DMS153 (cell line): Measurements from ENCODE around the gene ZNF74.
A peak's percentile ranks its signal among the peaks of the same experiment; 100 is the strongest.
"Not testable (repeated sequence)": the region's sequence is repeated elsewhere in the genome, so short reads cannot be mapped to it uniquely, and the experiment has no call there.

Experiments used
- DNase-seq: peaks from one replicate; lab custom pipeline; 2025; lab: John Stamatoyannopoulos, UW

Gene ZNF74

DNA sequence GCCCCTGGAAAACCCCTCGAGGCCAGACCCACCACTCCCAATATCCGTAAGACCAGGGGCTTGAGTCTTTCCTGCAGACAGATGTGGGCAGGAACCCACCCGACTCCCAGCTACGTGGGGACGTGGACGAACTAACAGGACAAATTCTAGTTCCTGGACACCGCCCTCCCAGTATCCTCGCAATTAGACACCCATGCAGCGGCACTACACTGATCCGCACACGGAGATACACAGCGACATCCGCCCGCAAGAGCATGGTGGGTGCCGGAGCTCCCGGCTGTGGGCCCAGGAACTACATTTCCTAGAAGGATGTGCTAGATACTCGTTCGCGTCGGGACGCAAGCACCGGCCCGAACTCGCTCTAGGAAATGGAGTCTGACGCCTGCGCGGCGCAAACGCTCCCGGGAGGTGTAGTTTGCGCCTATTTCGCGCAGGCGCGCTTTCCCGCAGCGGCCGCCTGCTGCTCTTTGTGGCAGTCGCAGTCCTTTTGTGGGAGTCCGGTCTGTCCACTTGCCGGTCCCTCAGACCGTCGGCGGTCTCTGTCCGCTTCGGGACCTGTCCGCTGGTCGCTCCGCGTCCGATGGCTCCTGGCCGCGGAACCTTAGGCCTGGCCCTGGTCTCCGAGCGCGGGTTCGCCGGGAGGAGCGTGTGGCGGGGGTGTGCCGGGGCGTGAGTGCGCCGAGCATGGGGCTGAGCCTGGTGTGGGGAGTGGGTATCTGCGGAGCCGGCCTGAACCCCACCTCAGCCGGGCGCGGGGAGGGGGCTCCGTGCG is at the start of gene ZNF74:
TSS of gene ZNF74 (plus strand) at position 447 of the 772 bp plus-strand sequence. CDS start 478 bp downstream, outside the sequence.
- peak; percentile 92 for DNase-seq

DNA sequence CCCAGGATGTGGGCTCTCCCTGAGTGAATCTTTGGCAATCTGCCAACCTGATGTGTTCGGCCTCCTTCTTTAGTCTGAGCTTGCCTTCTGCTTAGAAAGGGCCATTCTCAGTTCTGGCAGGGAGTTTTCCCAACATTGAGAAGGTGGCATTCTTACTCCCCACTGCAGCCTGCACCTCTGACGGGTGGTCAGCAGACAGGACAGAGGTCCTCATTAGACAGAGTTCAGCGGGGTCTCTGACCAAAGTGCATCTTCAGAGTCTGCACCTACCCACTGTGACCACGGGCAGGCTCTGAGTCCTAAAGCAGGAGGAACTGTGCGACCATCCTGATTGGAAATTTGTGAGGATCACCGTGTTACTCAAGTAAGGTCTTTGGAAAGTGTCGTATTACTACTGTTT is 47.4 kb upstream of the ZNF74 start:
- not testable (repeated sequence) for DNase-seq

DNA sequence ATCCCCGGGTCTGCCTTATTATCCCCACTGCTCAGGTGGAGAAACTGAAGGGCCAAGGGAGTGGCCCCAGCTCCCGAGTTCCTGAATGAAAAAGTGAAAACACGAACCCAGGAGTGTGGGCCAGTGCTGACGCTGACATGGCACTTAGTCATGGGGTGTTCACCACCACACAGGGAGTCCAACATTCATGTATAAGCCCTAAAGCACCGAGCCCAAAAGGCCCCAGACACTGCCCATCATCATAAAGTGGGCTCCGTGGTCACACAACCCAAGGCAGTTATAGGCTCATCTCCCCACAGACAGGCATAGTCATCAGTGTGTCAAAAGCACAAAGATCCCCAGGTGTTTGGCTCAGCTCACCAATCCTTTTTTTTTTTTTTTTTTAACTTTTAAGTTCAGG is 41.4 kb upstream of the ZNF74 start:
- DNase-seq = not testable (repeated sequence)

DNA sequence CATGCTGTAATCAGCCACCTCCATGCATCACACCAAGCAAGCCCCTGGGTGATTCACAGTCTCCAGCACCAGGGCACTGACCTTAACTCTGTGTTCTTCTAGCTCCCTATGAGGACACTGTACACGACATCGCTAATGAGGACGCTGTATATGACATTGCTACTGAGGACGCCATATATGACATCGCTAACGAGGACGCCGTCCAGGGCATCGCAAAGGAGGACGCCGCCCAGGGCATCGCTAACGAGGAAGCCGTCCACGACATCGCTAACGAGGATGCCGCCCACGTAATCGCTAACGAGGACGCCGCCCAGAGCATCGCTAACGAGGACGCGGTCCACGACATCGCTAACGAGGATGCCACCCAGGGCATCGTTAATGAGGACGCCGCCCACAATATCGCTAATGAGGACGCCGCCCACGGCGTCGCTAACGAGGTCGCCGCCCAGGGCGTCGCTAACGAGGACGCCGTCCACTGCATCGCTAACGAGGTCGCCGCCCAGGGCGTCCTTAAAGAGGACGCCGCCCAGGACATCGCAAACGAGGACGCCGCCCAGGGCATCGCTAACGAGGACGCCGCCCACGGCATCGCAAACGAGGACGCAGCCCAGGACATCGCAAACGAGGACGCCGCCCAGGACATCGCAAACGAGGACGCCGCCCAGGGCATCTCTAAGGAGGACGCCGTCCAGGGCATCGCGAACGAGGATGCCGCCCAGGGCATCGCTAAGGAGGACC is 39.5 kb upstream of the ZNF74 start:
- no peak for DNase-seq

DNA sequence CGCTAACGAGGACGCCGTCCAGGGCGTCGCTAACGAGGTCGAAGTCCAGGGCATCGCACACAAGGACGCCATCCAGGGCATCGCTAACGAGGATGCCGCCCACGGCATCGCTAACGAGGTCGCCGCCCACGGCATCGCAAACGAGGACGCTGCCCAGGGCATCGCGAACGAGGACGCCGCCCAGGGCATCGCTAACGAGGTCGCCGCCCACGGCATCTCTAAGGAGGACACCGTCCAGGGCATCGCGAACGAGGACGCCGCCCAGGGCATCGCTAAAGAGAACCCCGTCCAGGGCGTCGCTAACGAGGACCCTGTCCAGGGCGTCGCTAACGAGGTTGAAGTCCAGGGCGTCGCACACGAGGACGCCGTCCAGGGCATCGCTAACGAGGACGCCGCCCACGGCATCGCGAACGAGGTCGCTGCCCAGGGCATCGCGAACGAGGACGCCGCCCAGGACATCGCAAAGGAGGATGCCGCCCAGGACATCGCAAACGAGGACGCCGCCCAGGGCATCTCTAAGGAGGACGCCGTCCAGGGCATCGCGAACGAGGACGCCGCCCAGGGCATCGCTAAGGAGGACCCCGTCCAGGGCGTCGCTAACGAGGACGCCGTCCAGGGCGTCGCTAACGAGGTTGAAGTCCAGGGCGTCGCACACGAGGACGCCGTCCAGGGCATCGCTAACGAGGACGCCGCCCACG is 37.9 kb upstream of the ZNF74 start:
- not testable (repeated sequence) for DNase-seq

DNA sequence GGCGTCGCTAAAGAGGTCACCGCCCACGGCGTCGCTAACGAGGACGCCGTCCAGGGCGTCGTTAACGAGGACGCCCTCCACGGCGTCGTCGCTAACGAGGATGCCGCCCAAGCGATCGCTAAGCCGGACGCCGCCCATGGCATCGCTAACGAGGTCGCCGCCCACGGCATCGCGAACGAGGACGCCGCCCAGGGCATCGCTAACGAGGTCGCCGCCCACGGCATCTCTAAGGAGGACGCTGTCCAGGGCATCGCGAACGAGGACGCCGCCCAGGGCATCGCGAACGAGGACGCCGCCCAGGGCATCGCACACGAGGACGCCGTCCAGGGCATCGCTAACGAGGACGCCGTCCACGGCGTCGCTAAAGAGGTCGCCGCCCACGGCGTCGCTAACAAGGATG is 37.0 kb upstream of the ZNF74 start:
- DNase-seq = not testable (repeated sequence)

DNA sequence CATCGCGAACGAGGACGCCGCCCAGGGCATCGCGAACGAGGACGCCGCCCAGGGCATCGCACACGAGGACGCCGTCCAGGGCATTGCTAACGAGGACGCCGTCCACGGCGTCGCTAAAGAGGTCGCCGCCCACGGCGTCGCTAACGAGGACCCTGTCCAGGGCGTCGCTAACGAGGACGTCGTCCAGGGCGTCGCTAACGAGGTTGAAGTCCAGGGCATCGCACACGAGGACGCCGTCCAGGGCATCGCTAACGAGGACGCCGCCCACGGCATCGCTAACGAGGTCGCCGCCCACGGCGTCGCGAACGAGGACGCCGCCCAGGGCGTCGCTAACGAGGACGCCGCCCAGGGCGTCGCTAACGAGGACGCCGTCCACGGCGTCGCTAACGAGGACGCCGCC is 36.0 kb upstream of the ZNF74 start:
- not testable (repeated sequence) for DNase-seq

DNA sequence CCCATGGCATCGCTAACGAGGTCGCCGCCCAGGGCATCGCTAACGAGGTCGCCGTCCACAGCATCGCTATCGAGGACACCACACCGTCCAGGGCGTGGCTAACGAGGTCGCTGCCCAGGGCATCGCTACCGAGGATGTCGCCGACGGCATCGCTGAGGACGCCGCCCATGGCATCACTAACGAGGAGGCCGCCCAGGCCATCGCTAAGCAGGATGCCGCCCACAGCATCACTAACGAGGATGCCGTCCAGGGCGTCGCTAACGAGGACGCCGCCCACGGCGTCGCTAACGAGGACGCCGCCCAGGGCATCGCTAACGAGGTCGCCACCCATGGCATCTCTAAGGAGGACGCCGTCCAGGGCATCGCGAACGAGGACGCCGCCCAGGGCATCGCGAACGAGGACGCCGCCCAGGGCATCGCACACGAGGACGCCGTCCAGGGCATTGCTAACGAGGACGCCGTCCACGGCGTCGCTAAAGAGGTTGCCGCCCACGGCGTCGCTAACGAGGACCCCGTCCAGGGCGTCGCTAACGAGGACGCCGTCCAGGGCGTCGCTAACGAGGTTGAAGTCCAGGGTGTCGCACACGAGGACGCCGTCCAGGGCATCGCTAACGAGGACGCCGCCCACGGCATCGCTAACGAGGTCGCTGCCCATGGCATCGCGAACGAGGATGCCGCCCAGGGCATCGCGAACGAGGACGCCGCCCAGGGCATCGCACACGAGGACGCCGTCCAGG is 35.3 kb upstream of the ZNF74 start:
- not testable (repeated sequence) for DNase-seq

DNA sequence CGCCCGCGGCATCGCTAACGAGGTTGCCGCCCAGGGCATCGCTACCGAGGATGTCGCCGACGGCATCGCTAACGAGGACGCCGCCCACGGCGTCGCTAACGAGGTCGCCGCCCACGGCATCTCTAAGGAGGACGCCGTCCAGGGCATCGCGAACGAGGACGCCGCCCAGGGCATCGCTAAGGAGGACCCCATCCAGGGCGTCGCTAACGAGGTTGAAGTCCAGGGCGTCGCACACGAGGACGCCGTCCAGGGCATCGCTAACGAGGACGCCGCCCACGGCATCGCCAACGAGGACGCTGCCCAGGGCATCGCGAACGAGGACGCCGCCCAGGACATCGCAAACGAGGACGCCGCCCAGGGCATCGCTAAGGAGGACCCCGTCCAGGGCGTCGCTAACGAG is 33.7 kb upstream of the ZNF74 start:
- DNase-seq = not testable (repeated sequence)

DNA sequence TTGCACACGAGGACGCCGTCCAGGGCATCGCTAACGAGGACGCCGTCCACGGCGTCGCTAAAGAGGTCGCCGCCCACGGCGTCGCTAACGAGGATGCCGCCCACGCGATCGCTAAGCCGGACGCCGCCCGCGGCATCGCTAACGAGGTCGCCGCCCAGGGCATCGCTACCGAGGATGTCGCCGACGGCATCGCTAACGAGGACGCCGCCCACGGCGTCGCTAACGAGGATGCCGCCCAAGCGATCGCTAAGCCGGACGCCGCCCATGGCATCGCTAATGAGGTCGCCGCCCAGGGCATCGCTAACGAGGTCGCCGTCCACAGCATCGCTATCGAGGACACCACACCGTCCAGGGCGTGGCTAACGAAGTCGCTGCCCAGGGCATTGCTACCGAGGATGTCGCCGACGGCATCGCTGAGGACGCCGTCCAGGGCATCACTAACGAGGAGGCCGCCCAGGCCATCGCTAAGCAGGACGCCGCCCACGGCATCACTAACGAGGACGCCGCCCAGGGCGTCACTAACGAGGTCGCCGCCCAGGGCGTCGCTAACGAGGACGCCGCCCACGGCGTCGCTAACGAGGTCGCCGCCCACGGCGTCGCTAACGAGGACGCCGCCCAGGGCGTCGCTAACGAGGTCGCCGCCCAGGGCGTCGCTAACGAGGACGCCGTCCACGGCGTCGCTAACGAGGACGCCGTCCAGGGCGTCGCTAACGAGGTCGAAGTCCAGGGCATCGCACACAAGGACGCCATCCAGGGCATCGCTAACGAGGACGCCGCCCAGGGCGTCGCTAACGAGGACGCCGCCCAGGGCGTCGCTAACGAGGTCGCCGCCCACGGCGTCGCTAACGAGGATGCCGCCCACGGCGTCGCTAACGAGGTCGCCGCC is 32.8 kb upstream of the ZNF74 start:
- DNase-seq = not testable (repeated sequence)

DNA sequence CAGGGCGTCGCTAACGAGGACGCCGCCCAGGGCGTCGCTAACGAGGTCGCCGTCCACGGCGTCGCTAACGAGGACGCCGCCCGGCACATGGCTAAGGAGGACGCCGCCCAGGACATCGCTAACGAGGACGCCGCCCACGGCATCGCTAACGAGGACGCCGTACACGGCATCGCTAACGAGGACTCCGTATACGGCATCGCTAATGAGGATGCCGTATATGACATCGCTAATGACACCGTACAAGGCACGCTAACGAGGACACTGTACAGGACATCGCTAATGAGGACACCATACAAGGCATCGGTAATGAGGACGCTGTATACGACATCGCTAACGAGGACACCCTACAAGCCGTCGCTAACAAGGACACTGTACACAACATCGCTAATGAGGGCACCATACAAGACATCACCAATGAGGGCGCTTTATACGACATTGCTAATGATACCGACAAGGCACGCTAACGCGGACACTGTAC is 32.2 kb upstream of the ZNF74 start:
- not testable (repeated sequence) for DNase-seq

DNA sequence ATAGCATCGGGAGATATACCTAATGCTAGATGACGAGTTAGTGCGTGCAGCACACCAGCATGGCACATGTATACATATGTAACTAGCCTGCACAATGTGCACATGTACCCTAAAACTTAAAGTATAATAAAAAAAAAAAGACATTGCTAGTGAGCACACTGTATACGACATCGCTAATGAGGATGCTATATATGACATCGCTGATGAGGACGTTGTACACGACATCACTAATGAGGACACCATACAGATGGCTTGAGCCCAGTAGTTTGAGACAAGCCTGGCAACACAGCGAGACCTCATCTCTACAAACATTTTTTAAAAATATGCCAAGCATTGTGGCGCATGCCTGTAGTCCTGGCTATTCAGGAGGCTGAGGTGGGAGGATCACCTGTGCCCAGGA is 31.5 kb upstream of the ZNF74 start:
- not testable (repeated sequence) for DNase-seq

DNA sequence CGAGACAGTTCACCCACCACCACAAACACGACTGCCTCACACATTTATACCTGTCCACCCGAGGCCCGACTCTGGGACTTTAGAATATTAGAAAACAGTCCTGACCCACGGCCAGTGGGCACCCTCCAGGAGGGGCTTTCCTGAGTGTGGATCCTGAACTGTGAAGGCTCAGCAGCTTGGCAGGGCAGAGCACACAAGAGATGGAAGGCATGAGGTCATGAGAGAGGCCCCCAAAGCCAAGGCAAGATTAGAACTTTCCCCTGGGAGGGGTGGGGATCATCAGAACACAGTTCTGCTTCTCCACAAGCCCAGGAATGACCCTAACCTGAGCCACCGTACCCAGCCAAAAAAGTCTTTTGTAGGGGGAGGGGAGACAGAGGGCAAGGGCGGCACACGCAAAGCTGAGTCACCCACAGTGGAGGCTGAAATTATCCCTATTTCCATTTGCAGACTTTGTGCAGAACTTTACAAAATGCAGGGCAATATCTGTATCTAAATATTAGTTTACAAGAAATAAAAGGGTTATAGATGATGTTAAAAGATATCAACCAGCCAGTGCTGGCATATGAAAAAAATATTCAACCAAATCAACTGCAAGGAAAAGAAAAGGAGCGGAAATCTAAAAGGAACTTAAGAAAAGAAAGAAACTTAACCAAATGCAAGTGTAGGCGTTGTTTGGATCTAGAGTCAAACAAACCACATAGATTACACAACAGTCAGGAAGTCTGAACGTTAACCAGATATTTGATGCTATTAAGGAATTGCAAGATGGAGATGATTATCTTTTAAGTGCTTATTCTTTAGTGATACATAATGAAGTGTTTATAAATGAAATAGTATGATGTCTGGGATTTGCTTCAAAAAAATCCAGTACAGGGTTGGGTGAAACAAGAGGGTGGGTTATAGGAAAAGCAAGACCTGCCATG is 29.4 kb upstream of the ZNF74 start:
- not testable (repeated sequence) for DNase-seq

DNA sequence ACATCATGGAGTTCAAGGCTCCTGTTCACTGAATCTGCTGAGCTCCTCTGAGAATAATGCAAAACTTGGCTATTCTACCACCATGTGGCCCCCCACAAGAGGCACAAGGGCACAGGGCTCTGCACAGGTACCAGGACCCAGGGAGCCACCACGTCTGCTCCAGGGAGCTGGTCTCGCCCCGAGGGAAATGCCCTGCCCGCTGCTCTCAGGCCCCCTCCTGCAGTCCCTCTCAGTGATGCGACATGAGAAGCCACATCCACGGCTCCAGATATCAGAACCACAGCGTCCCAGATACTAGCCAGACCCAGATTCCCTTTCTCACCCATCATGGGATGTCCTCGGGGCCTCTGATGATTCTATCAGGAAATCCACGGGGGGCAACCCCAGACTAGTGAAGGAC is 27.1 kb upstream of the ZNF74 start:
- not testable (repeated sequence) for DNase-seq

DNA sequence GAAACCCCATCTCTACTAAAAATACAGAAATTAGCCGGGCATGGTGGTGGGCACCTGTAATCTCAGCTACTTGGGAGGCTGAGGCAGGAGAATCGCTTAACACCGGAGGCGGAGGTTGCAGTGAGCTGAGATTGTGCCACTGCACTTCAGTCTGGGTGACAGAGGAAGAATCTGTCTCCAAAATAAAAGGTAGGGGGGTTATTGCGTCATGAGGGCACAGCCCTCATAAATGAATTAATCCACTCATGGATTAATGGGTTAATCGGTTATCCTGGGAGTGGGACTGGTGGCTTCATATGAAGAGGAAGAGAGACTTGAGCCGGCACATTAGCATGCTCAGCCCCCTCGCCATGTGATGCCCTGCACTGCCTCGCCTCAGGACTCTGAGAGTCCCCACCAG is 25.1 kb upstream of the ZNF74 start:
- DNase-seq = not testable (repeated sequence)

DNA sequence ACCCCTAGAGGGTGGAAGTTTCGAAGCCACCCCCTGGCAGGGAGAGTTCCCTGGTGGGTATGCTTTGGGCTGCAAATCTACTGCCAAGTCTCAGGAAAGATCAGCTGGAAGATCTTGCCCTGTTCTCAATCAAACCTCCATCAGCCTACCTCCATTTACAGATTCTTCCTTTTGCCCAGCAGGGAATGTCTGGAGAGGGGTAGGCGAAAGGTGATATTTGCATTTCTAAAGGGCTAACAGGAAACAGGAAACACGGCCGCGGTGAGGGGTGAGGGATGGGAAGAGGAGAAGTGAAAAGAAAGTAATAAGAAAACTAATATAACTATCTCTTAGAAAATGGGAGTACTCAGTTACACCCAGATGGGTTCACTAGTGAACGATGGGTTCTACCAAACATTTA is 22.3 kb upstream of the ZNF74 start:
- not testable (repeated sequence) for DNase-seq

DNA sequence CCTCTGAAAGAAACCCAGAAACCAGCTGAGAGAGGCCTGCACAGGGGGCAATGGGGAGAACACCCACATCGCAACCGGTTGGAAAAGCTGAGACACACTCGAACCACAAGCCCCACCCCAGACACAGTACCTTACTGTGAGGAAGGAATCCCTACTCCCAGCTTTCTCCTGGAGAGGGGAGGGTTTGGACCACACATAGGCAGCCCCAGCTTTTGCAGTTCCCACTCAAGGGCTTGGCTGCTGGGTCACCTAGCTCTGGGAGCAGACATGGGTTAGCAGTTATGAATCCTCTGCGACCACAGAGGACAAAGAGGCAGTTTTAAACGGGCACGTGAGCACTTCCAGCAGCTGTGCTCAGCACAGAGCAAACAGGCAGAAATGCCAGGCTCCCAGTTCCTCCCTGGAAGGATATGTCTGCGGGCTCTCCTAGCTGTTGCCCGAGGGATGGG is 21.5 kb upstream of the ZNF74 start:
- peak; percentile 68 for DNase-seq

DNA sequence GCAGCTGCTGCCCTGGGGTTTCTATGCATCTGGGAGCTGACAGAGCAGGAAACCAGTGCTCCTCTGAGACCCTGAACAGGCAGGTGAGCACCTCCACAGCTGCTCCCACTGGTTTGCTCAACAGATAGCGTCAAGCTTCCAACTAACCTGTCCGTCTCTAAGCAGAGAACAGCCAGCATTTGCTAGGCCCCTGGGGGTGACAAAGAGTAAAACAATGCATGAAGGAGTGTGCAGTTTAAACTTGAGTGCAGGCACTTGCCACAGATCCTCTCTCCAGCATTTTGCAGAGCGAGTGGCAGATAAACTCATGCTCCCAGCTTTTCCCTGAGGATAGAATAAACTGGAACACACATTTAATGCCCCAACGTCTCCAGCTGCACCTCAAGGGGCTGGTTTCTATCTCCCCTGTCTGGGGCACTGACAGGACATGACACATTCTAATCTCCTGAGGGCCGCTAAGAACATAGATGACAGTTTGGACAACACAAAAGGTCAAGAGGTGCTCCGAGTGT is 20.7 kb upstream of the ZNF74 start:
- not testable (repeated sequence) for DNase-seq

DNA sequence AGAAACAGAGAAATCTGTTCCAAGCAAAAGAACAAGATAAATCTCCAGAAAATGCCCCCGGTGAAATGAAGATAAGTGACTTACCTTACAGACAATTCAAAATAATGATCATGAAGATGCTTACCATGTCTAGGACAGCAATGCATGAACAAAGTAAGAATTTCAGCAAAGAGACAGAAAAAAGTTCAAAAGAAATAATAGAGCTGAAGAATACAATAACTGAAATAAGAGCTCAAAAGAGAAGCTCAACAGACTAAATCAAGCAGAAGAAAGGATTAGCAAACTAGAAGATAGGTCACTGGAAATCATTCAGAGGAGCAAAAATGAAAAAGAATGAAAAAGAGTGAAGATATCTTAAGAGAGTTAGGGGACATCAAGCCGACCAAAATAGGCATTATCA is 19.8 kb upstream of the ZNF74 start:
- DNase-seq = not testable (repeated sequence)
